AG09319 (cell line): ENCODE results near the gene CENPP.

Experiments used
- DNase-seq: peaks from one replicate; pipeline ENCODE4 v3.0.0-alpha.2; 2010; ENCODE audit warnings: low read depth; ENCODE audit errors: extremely low read depth
- CTCF ChIP-seq: IDR thresholded peaks from 2 replicates; pipeline ENCODE4 v1.5.1; 2011; ENCODE audit warnings: low read depth, mild to moderate bottlenecking, inconsistent platforms, low read length, moderate library complexity

The CENPP gene

GRCh38 chr9:92486371-92486770 lies 160.6 kb downstream of the CENPP start:
- no peak for TF ChIP-seq CTCF
- DNase-seq = no peak

DNA sequence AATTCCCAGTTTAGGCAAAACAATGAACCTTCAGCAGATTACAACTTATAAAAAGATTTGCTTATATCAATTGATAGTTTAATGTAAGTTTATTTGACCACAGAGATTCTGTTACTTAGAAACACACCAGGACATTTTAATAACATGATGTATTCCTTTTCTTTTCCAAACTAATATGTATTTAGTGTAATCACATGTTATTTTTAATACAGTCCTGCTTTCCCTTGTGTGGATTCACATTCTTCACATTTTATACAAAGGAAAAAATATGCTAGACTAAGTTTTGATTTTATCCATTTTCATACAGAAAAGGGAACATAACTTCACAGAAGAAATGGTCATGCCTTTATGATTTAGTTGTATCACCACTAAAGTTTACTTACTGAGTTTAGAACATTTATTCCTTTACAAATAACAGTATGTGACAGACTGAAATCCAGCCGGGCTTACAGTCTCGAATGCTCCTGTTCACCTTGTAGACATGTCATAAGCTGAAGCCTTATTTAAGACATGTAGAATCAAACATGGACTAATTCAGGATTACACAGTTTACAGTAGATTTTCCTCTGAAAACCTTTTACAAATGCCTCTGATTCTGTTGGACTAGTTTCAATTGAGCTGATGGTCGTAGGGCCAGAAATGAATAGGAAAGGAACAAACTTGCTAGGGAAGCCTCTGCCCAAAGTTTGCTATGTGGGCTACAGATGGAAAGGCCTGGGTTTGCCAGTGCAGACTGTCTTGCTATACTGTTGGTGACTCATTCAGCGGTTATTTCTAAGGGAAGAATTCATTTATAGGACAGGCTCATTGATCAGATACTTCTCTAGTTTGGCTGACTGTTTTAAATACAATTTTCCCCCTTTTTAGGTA lies 163.2 kb downstream of the CENPP start:
- no peak for TF ChIP-seq CTCF
- no peak for DNase-seq

DNA sequence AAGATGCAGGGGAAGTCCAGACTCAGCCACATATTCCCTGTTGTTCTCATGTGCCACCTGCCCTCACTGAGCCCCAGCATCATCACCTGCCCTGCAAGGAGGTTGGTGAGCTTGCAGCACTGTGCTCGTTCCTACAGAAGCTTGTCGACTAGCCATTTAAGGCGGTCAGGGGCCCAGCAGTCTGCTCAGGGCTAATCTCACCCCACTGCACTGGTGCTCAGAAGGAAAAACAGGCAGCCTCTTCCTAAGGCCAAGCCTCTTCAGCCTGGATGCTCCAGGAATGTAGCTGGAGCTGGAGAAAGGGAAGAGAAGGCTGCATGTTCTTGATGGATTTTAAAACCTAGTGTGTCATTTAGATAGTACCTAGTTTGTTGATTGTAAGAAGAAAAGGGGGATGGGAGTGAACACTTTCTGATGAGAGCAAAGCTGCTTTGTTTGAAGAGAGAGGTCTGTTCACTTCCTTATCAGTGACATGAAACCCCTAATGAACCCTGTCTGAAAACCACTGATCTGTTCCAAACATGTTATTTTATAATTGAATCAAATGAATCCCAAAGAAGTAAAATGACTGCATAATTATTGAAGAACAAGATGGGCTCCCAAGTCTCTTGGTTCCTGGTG lies 167.1 kb downstream of the CENPP start:
- no peak for TF ChIP-seq CTCF
- DNase-seq = no peak

- no peak for DNase-seq
- TF ChIP-seq CTCF = no peak
Measured at GRCh38 chr9:92493749-92494387, 168.1 kb downstream of the CENPP start.

DNA sequence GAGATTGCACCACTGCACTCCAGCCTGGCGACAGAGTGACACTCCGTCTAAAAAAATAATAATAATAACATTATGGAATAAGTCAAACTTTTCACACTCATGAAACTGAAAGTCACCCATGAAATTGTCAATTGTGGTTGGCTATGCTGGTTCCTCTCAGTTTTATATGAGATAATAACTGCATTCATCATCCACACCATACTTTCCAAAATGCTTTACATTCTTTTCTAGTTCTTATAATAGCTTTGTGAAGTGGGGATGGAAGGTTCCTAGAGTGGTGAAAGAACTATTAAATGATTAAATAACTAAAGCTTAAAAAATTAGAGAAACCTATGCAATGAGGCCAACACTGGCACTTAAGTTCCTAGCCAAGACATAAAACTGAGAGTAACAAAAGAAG lies 169.1 kb downstream of the CENPP start:
- DNase-seq = no peak

GRCh38 chr9:92496396-92497176 lies 170.8 kb downstream of the CENPP start:
- TF ChIP-seq CTCF = no peak
- no peak for DNase-seq

More for the DNA sequence above, 169.1 kb downstream of the CENPP start:
- no peak for TF ChIP-seq CTCF
